Stimulated activated CD8-positive, alpha-beta memory T cell treated with anti-CD3 and anti-CD28 coated beads, Interleukin-7, amount 100 ng/mL, for 48 hours (primary cell): ENCODE data around the gene TRIM73.
"Not testable (repeated sequence)": the region's sequence is repeated elsewhere in the genome, so short reads cannot be mapped to it uniquely, and the experiment has no call there.

ENCODE experiments used
- DNase-seq, 2 donors: peaks; one replicate each; pipeline ENCODE4 v3.0.0-alpha.2; 2020; ENCODE audit warnings: low read depth in 1 of 2; ENCODE audit errors: extremely low read depth in 1 of 2

The TRIM73 gene

GRCh38 chr7:75395329-75395728, at the start of gene TRIM73:
TSS of gene TRIM73 (plus strand) at chr7:75395629. CDS start at chr7:75398934, 3,305 bp downstream.
- DNase-seq = not testable (repeated sequence)

GRCh38 chr7:75358671-75359541, 36.5 kb upstream of the TRIM73 start:
- peak; percentile 20 to 23 for DNase-seq

GRCh38 chr7:75359542-75359848, 35.9 kb upstream of the TRIM73 start:
- DNase-seq = peak in 1 of 2 donors; percentile 2

- DNase-seq = not testable (repeated sequence)
These were observed 31.4 kb upstream of the TRIM73 start for GRCh38 chr7:75364079-75364478.

GRCh38 chr7:75366643-75367042, 28.8 kb upstream of the TRIM73 start:
- not testable (repeated sequence) for DNase-seq

- not testable (repeated sequence) for DNase-seq
These were observed 28.1 kb upstream of the TRIM73 start for GRCh38 chr7:75367313-75367712.

GRCh38 chr7:75374144-75374518, 21.3 kb upstream of the TRIM73 start:
- DNase-seq = not testable (repeated sequence)

- not testable (repeated sequence) for DNase-seq
These were observed 20.7 kb upstream of the TRIM73 start for GRCh38 chr7:75374519-75375317.

- DNase-seq = not testable (repeated sequence)
These were observed 2.2 kb upstream of the TRIM73 start for GRCh38 chr7:75393194-75393593.

- DNase-seq = not testable (repeated sequence)
These were observed 2.4 kb downstream of the TRIM73 start for GRCh38 chr7:75397865-75398264.

- DNase-seq = not testable (repeated sequence)
These were observed 3.6 kb downstream of the TRIM73 start for GRCh38 chr7:75398771-75399700.

GRCh38 chr7:75400575-75400974, 5.1 kb downstream of the TRIM73 start:
- not testable (repeated sequence) for DNase-seq

GRCh38 chr7:75403455-75404443, 8.3 kb downstream of the TRIM73 start:
- not testable (repeated sequence) for DNase-seq

GRCh38 chr7:75404663-75405062, 9.2 kb downstream of the TRIM73 start:
- DNase-seq = not testable (repeated sequence)

GRCh38 chr7:75409880-75410822, 14.7 kb downstream of the TRIM73 start:
- not testable (repeated sequence) for DNase-seq

- not testable (repeated sequence) for DNase-seq
These were observed 15.4 kb downstream of the TRIM73 start for GRCh38 chr7:75410823-75411173.

- DNase-seq = not testable (repeated sequence)
These were observed 18.8 kb downstream of the TRIM73 start for GRCh38 chr7:75414204-75414603.

- not testable (repeated sequence) for DNase-seq
These were observed 19.4 kb downstream of the TRIM73 start for GRCh38 chr7:75414708-75415427.
